GM06990 (cell line): ENCODE measurements around the gene NFATC3.
A peak's percentile ranks its signal among the peaks of the same experiment; 100 is the strongest.

ENCODE experiments used
- DNase-seq: peaks from one replicate; pipeline ENCODE4 v3.0.0-alpha.2; 2011; ENCODE audit not compliant: insufficient read length; ENCODE audit errors: extremely low read depth
- H3K27me3 ChIP-seq: replicated peaks from 2 replicates; pipeline ENCODE4 v1.6.0; 2011; ENCODE audit warnings: low read length; ENCODE audit not compliant: control insufficient read depth, insufficient read depth
- H3K36me3 ChIP-seq: 2 replicates; pipeline ENCODE4 v1.5.1; 2011; ENCODE audit warnings: low read length; ENCODE audit not compliant: control insufficient read depth, insufficient read depth
- H3K4me3 ChIP-seq: replicated peaks from 2 replicates; pipeline ENCODE4 v1.5.1; 2011; ENCODE audit warnings: low read depth, mild to moderate bottlenecking, control low read depth, low read length
- CTCF ChIP-seq: IDR thresholded peaks from 2 replicates; pipeline ENCODE4 v1.5.1; 2011; ENCODE audit warnings: low read length, control low read depth, mild to moderate bottlenecking, inconsistent platforms; ENCODE audit not compliant: insufficient read depth, poor library complexity, severe bottlenecking

Gene NFATC3

GRCh38 chr16:68276223-68276622, 191.1 kb downstream of the NFATC3 start:
- no peak for DNase-seq
- H3K27me3 ChIP-seq: no peaks in the 10 kb centered on the region
- no peak for TF ChIP-seq CTCF
- H3K36me3 ChIP-seq: peaks cover 13% of the 10 kb centered on the region
- peak overlapping the region; percentile 12; the same call in 1 of the 2 replicates for H3K4me3 ChIP-seq
